GM21619 (cell line): ENCODE results near the gene SCUBE3.
A peak's percentile ranks its signal among the peaks of the same experiment; 100 is the strongest.

Experiments used
- ATAC-seq: cut with Tn5 transposase; IDR thresholded peaks from one replicate; pipeline ENCODE4 v1.9.1; 2021; ENCODE audit not compliant: unreplicated experiment

SCUBE3 gene

DNA sequence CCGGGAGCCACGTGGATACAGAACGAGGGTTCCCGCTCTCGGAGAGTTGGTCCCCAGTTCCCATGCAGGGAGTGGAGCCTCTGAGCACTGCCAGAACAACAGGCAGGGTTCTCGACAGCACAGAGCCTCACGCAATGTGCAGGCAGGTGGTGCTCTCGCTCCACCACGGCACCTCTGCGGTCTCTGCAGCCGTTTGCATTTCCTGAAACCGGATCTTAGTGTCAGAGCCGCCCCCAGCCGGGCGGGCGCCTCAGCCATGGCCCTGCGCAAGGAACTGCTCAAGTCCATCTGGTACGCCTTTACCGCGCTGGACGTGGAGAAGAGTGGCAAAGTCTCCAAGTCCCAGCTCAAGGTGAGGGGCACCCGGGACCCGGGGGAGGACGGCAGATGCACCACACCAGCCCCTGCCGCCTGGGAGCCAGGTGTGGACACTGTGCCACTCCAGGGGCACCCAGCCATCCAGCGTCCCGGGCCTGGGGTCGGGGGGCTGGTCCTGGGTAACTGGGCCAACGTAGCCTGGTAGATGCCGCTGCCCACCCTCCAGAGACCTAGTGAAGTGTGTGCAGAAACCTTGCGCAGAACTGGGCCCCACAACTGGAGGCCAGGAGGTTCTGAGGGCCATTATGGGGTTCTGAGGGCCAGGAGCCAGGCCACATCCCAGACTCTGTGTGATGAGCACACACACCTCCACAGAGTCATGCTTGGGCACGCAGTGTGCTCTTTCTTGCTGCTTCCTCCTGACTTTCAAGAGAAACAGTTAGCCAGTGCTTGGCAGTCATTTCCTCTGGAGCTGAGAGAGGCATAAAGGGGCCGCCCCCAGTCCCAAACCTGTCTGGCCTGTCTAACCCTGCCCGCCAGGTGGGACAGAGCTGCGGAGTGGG lies 84.1 kb downstream of the SCUBE3 start, which contains the start of gene DEF6:
Gene DEF6 (plus strand): TSS at position 218 of the 881 bp plus-strand sequence. CDS start 39 bp downstream, at position 257.
- peak; percentile 75 for ATAC-seq

DNA sequence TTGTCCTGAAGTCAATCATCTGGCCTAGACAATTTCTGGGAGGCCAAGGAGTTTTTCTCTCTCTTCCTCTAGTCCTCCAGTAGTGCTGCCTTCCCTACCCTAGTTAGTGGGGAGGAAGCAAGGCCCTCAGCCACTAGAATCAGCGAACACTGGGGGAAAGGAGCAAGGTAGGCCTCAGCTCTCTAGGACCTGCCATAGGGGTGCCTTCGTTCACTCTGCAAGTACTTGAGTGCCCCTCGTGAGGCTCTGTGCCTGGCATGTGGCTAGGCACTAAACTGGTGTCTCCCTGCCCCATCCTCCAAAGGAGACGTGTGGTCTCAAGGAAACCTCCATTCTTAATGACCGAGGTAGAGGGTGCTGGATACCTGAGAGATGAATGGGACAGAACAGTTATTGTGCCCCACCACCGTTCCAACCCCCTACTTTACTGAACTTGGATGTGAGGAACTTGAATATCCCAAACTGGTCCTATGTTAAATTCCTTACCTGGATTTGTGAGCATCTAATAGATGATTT lies 84.9 kb downstream of the SCUBE3 start:
- no peak for ATAC-seq

DNA sequence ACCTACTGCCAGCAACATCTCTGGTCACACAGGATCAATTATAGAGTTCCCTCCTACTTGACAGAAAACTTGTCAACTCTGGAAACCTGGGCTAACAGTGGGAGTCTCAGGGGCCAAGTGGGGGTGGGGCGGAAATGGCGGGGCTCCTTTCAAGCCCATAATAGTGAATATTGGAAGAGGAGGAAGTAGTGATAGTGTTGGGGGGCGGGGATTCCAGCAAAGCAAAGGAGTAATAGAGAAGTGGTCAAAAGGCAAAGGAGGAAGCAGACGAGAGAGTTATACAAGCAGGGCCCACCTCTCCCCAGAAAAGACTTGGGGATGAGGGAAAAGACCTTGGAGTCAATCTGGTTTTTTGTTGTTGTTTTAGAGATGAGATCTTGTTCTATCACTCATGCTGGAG lies 85.9 kb downstream of the SCUBE3 start:
- no peak for ATAC-seq

DNA sequence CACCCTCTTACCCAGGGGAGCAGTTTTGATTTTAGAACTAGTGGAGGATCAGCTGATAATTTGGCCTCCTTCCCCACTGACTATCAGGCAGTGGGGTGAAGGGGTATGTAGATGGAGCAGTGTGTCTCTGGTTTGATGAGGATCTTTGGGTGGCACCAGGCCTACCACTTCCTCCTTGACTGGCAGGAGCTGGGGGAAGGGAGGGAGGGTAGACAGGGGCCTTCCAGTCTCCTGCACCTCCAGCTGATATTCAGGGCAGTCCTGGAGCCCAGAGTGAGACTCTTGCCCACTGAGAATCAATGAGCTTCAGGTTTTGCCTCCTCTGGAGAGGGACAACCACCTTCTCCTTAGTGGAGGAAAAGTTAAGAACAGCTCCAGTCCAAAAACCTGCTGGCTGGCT lies 87.1 kb downstream of the SCUBE3 start:
- ATAC-seq, result no peak
